ENCODE measurements around the gene CLEC2A. TPM values are rescaled to one million over a fixed set of nuclear protein-coding genes. Genes with fewer than 3 reads are reported as not detected.

CLEC2A gene
- total RNA-seq, 1 experiment from 2014 or later, result not detected

- no peaks in the 10 kb centered on the region for H3K9me3 ChIP-seq (ENCODE audit: control insufficient read depth, insufficient read depth, low read depth, low read length)
- no peak overlapping the region for H3K27ac ChIP-seq (ENCODE audit: low read length)
- TF ChIP-seq TCF7L2 (IDR thresholded peaks at IDR 0.05; ENCODE audit: low read depth, low read length) (no peak), CTCF (IDR thresholded peaks at IDR 0.05) (no peak), SIN3A (IDR thresholded peaks at IDR 0.05; ENCODE audit: borderline replicate concordance, insufficient read depth, low read depth, low read length) (no peak), POLR2AphosphoS5 (IDR thresholded peaks at IDR 0.05; ENCODE audit: low read depth, low read length) (no peak), REST (IDR thresholded peaks at IDR 0.05; ENCODE audit: insufficient read depth in 1 of 2, low read depth in 2 of 2, low read length in 1 of 2) (no peak)
- intact Hi-C loops (cut with micrococcal nuclease; ENCODE audit: unreplicated experiment) (no loop called here), in situ Hi-C loops (cut with HindIII; ENCODE audit: low pct_unique_long_range_greater_than_20kb, low sequenced_read_pairs) (no loop called here)
- POLR2A ChIA-PET, result no interaction called here
- H3K4me1 ChIP-seq (ENCODE audit: control insufficient read depth, insufficient read depth, low read length), result no peaks in the 10 kb centered on the region
- no peak overlapping the region for H3K4me3 ChIP-seq (ENCODE audit: low read depth in 2 of 2, low read length in 2 of 2)
- no peak for DNase-seq (ENCODE audit: low read depth, low spot score)
- ATAC-seq, result no peak
- H3K27me3 ChIP-seq (ENCODE audit: control insufficient read depth, insufficient read depth, low read length), result no peaks in the 10 kb centered on the region
- CTCF ChIA-PET, result no interaction called here
- no TSS peak for BruUV-seq (replicated peaks)
- no peaks in the 10 kb centered on the region for H3K36me3 ChIP-seq (ENCODE audit: control insufficient read depth, insufficient read depth, low read length)
Measured at GRCh38 chr12:9881988-9882387, 50.2 kb downstream of the CLEC2A start.

DNA sequence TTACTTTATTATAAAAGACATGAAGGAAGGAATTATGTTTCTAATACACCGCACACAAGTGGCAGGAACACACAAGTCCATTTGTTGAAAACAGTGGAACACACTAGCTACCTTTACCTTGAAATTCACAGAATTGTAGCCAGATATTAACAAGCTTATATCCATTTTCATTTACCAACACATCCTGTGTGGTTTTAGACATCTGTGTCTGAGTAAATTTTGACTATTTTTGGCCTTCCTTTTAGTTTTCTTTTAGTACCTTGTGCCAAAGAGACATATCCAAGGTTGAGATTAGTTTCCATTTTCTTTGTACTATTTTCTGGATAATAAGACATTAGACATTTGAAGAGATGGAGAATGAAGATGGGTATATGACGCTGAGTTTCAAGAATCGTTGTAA lies 50.9 kb downstream of the CLEC2A start, which contains the start of gene KLRF2:
KLRF2 (plus strand) TSS at position 244 of the 400 bp plus-strand sequence; CDS start at position 351, 107 bp downstream.
- no peaks in the 10 kb centered on the region for H3K27me3 ChIP-seq (ENCODE audit: control insufficient read depth, insufficient read depth, low read length)
- ChIA-PET POLR2A (no interaction called here), CTCF (no interaction called here)
- no peak for DNase-seq (ENCODE audit: low read depth, low spot score)
- no peaks in the 10 kb centered on the region for H3K36me3 ChIP-seq (ENCODE audit: control insufficient read depth, insufficient read depth, low read length)
- H3K9me3 ChIP-seq (ENCODE audit: control insufficient read depth, insufficient read depth, low read depth, low read length), result no peaks in the 10 kb centered on the region
- in situ Hi-C loops (cut with HindIII; ENCODE audit: low pct_unique_long_range_greater_than_20kb, low sequenced_read_pairs), result no loop called here
- BruUV-seq (replicated peaks), result no TSS peak
- no peak within 1 kb of the TSS for H3K27ac ChIP-seq (ENCODE audit: low read length)
- TF ChIP-seq REST (IDR thresholded peaks at IDR 0.05; ENCODE audit: insufficient read depth in 1 of 2, low read depth in 2 of 2, low read length in 1 of 2) (no peak), CTCF (IDR thresholded peaks at IDR 0.05) (no peak), TCF7L2 (IDR thresholded peaks at IDR 0.05; ENCODE audit: low read depth, low read length) (no peak), POLR2AphosphoS5 (IDR thresholded peaks at IDR 0.05; ENCODE audit: low read depth, low read length) (no peak), SIN3A (IDR thresholded peaks at IDR 0.05; ENCODE audit: borderline replicate concordance, insufficient read depth, low read depth, low read length) (no peak)
- H3K4me1 ChIP-seq (ENCODE audit: control insufficient read depth, insufficient read depth, low read length), result no peaks in the 10 kb centered on the region
- intact Hi-C loops (cut with micrococcal nuclease; ENCODE audit: unreplicated experiment), result no loop called here
- H3K4me3 ChIP-seq (ENCODE audit: low read depth in 2 of 2, low read length in 2 of 2), result no peak within 1 kb of the TSS
- ATAC-seq, result no peak
